OCI-LY3 (cell line): ENCODE results near the gene C2orf68.

Experiments
- H2AFZ ChIP-seq: fragments of 200-600, 300-600 bp; shearing (Covaris generic); 2 replicates; pipeline ENCODE4 v1.6.0; 2014; ENCODE audit warnings: antibody characterized with exemption, low read depth, low read length
- H3K27ac ChIP-seq: fragments of 200-600, 300-600 bp; sonication (generic); 2 replicates; pipeline ENCODE4 v1.5.1; 2014; ENCODE audit warnings: mild to moderate bottlenecking, low read length, moderate library complexity, mixed read lengths
- H3K27me3 ChIP-seq: fragments of 200-600, 300-600 bp; sonication (generic); 2 replicates; pipeline ENCODE4 v1.6.1; 2014; ENCODE audit warnings: low read depth, low read length, mixed read lengths
- H3K36me3 ChIP-seq: fragments of 200-600, 300-600 bp; sonication (generic); replicated peaks from 2 replicates; pipeline ENCODE3; 2014; ENCODE audit warnings: low read depth, low read length, mixed read lengths
- H3K4me1 ChIP-seq: fragments of 300-600, 200-600 bp; sonication (generic); 2 replicates; pipeline ENCODE4 v1.6.1; 2014; ENCODE audit warnings: low read length, mixed read lengths
- H3K4me2 ChIP-seq: fragments of 200-600, 300-600 bp; sonication (generic); 2 replicates; pipeline ENCODE4 v1.6.1; 2014; ENCODE audit warnings: low read length, mixed read lengths
- H3K4me3 ChIP-seq: fragments of 300-600, 200-600 bp; sonication (generic); 2 replicates; pipeline ENCODE4 v1.5.1; 2014; ENCODE audit warnings: antibody characterized with exemption, mild to moderate bottlenecking, low read length, moderate library complexity
- H3K79me2 ChIP-seq: fragments of 300-600, 200-600 bp; shearing (Covaris generic); 2 replicates; pipeline ENCODE4 v1.6.1; 2014; ENCODE audit warnings: mild to moderate bottlenecking, low read length, mixed read lengths
- H3K9ac ChIP-seq: fragments of 300-600, 200-600 bp; shearing (Covaris generic); 2 replicates; pipeline ENCODE4 v1.6.0; 2014; ENCODE audit warnings: mild to moderate bottlenecking, low read length, moderate library complexity
- H3K9me3 ChIP-seq: fragments of 200-600, 300-600 bp; shearing (Covaris generic); 2 replicates; pipeline ENCODE4 v1.6.1; 2014; ENCODE audit warnings: low read length, mixed read lengths; ENCODE audit not compliant: insufficient read depth
- H4K20me1 ChIP-seq: fragments of 200-600, 300-600 bp; sonication (generic); 2 replicates; pipeline ENCODE4 v1.6.1; 2016; ENCODE audit warnings: low read length, mixed read lengths; ENCODE audit not compliant: insufficient read depth
- CTCF ChIP-seq: fragments of 200-600, 300-600 bp; sonication (generic); IDR thresholded peaks from 2 replicates; pipeline ENCODE4 v1.5.1; 2014; ENCODE audit warnings: antibody characterized with exemption, low read length, low read depth
- EZH2phosphoT487 ChIP-seq: fragments of 200-600 bp; shearing (Covaris generic); IDR thresholded peaks from 2 replicates; pipeline ENCODE4 v1.6.1; 2018; ENCODE audit warnings: antibody characterized with exemption, mixed run types, low read depth

C2orf68 gene

GRCh38 chr2:85611217-85611704, 605 bp downstream of the C2orf68 start:
- Histone ChIP-seq H4K20me1 (no peaks in the 10 kb centered on the region), H3K9ac (peak overlapping the region; percentile 61), H3K27ac (no peak overlapping the region), H3K36me3 (peaks cover 14% of the 10 kb centered on the region), H3K27me3 (no peaks in the 10 kb centered on the region), H3K4me3 (peak overlapping the region; percentile 77), H3K79me2 (peaks cover 18% of the 10 kb centered on the region), H3K9me3 (no peaks in the 10 kb centered on the region), H3K4me1 (peaks cover 5% of the 10 kb centered on the region), H2AFZ (no peak overlapping the region), H3K4me2 (peak overlapping the region; percentile 63)
- TF ChIP-seq EZH2phosphoT487 (no peak), CTCF (no peak)

GRCh38 chr2:85607268-85608215, 4.3 kb downstream of the C2orf68 start:
- Histone ChIP-seq H3K9me3 (no peaks in the 10 kb centered on the region), H3K27me3 (no peaks in the 10 kb centered on the region), H3K36me3 (peaks cover 18% of the 10 kb centered on the region), H3K27ac (no peak overlapping the region), H3K4me1 (peaks cover 5% of the 10 kb centered on the region), H3K4me2 (no peak overlapping the region), H3K9ac (no peak overlapping the region), H4K20me1 (no peaks in the 10 kb centered on the region), H3K79me2 (peaks cover 14% of the 10 kb centered on the region), H3K4me3 (no peak overlapping the region), H2AFZ (no peak overlapping the region)
- TF ChIP-seq CTCF (no peak), EZH2phosphoT487 (no peak)

- Histone ChIP-seq H3K9ac (no peak overlapping the region), H4K20me1 (no peaks in the 10 kb centered on the region), H3K36me3 (peaks cover 18% of the 10 kb centered on the region), H3K9me3 (no peaks in the 10 kb centered on the region), H3K4me2 (no peak overlapping the region), H3K4me1 (peaks cover 2% of the 10 kb centered on the region), H2AFZ (no peak overlapping the region), H3K27me3 (no peaks in the 10 kb centered on the region), H3K79me2 (peaks cover 3% of the 10 kb centered on the region), H3K4me3 (no peak overlapping the region), H3K27ac (no peak overlapping the region)
- TF ChIP-seq CTCF = no peak
- no peak for TF ChIP-seq EZH2phosphoT487
Measured at GRCh38 chr2:85606116-85606455, 5.8 kb downstream of the C2orf68 start.

- no peak overlapping the region for H3K4me3 ChIP-seq
- H3K4me2 ChIP-seq = no peak overlapping the region
- no peak overlapping the region for H3K27ac ChIP-seq
- no peak overlapping the region for H2AFZ ChIP-seq
- H3K36me3 ChIP-seq = peaks cover 18% of the 10 kb centered on the region
- H3K9me3 ChIP-seq = no peaks in the 10 kb centered on the region
- TF ChIP-seq EZH2phosphoT487 = no peak
- no peak for TF ChIP-seq CTCF
- H4K20me1 ChIP-seq = no peaks in the 10 kb centered on the region
- no peaks in the 10 kb centered on the region; the same call in 1 of the 2 replicates for H3K4me1 ChIP-seq
- no peaks in the 10 kb centered on the region for H3K79me2 ChIP-seq
- no peak overlapping the region for H3K9ac ChIP-seq
- H3K27me3 ChIP-seq = no peaks in the 10 kb centered on the region
Measured at GRCh38 chr2:85605406-85606115, 6.3 kb downstream of the C2orf68 start.
